Measurements from ENCODE around the gene ZSCAN31. TPM values are rescaled to one million over a fixed set of nuclear protein-coding genes. Genes with fewer than 3 reads are reported as not detected.

The ZSCAN31 gene
- polyA plus RNA-seq, 4 donors: 1.3 to 5.1 (median 4.0) TPM

DNA sequence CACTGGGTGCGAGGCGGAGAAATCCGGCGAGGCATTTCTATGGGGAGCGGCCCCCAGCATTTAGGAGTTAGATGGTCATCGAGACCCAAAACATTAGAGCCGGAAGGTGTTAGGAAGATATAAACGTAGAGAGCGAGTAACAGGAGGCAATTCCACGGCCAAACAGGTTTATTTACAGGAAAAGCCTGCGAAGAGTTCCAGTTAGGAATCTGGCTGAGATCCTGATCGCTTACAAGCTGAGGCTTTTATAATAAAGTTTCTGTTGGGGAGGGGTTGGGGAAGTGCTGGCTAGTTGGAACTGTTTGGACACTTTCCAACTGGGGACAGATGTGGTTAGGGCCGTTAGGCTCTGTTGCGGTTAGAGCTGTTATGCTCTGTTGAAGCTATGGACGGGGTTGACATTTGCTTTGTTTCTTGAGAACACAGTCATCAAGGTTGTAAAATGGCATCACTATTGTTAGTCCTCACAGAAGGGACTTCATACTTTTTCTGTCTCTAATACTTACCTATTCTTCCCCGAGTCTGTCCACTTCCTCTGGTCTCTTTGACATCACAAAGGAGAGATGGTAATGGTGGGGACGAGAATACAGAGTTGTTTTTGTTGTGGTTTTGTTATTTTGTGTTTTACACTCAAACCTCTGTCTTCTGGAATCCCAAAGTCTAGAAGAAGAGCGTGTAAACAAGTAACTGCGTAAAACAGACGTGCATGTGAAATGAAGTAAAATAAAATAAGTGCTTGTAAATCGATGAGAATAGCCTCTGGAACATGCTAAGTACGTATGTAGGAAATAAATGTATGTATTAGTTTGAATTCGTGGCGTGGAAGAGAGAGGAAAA lies 554 bp upstream of the ZSCAN31 start:
- WGBS, 3 donors: 9 to 15% (median 13%) methylated on average over 24 of the region's 24 CpGs
- FAIRE-seq: no peak

DNA sequence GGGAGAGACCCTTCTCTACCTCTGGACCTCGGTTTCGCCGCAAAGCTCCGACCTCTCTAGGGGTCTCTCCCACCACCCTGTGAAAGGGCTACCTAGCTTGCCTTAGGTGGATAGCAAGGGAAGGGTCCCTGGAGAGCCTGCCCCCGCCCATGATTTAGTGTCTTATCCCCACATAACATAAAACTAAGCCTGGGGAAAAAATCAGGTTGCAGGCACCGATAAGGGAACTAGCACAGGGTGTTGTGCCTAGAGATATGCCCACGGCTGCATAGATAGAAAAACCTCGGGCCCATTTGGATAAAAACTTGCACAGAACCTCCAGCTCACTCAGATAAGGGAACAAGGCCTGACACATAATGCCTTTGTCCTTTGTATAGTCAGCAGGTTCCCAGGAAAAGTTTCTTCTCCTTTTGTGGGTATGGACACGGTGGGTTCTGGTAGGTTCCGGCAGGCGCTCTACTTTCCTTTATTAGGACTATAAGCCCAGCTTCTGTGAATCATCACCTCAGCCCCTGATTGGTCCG lies 846 bp downstream of the ZSCAN31 start:
- H3K36me3 ChIP-seq (ENCODE audit: control insufficient read depth in 3 of 3, insufficient read depth in 2 of 3, low read depth in 1 of 3, low read length in 3 of 3): no peaks in the 10 kb centered on the region
- H3K27ac ChIP-seq (ENCODE audit: low read depth in 1 of 3, low read length in 2 of 3): peak overlapping the region; percentile 86 to 99 (median 99)
- 31 to 36% (median 31%) methylated on average over 12 of the region's 12 CpGs for WGBS, 3 donors
- FAIRE-seq: no peak
- H3K27me3 ChIP-seq (ENCODE audit: control insufficient read depth in 3 of 3, insufficient read depth in 3 of 3, low read length in 3 of 3): no peaks in the 10 kb centered on the region
- no peak for DNase-seq
- no peaks in the 10 kb centered on the region for H3K9me3 ChIP-seq (ENCODE audit: control insufficient read depth in 2 of 2, insufficient read depth in 1 of 2, low read depth in 1 of 2, low read length in 1 of 2)
- peaks cover 0 to 16% (median 5%) of the 10 kb centered on the region in 3 donors for H3K4me1 ChIP-seq (ENCODE audit: control insufficient read depth in 3 of 3, insufficient read depth in 2 of 3, low read depth in 1 of 3, low read length in 2 of 3)
- H3K4me3 ChIP-seq (ENCODE audit: low read depth in 1 of 3, low read length in 3 of 3): peak overlapping the region in 2 of 3 donors; percentile 59 to 90

More for the DNA sequence above, 554 bp upstream of the ZSCAN31 start:
- Histone ChIP-seq H3K27me3 (ENCODE audit: control insufficient read depth in 3 of 3, insufficient read depth in 3 of 3, low read length in 3 of 3) (no peaks in the 10 kb centered on the region), H3K27ac (ENCODE audit: low read depth in 1 of 3, low read length in 2 of 3) (peak overlapping the region; percentile 86 to 99 (median 99)), H3K36me3 (ENCODE audit: control insufficient read depth in 3 of 3, insufficient read depth in 2 of 3, low read depth in 1 of 3, low read length in 3 of 3) (no peaks in the 10 kb centered on the region), H3K9me3 (ENCODE audit: control insufficient read depth in 2 of 2, insufficient read depth in 1 of 2, low read depth in 1 of 2, low read length in 1 of 2) (no peaks in the 10 kb centered on the region), H3K4me3 (ENCODE audit: low read depth in 1 of 3, low read length in 3 of 3) (peak overlapping the region; percentile 54 to 90 (median 59)), H3K4me1 (ENCODE audit: control insufficient read depth in 3 of 3, insufficient read depth in 2 of 3, low read depth in 1 of 3, low read length in 2 of 3) (peaks cover 0 to 16% (median 5%) of the 10 kb centered on the region in 3 donors)
- DNase-seq: peak; percentile 42 to 79

- H3K27ac ChIP-seq (ENCODE audit: low read depth in 1 of 3, low read length in 2 of 3): peak overlapping the region in 2 of 3 donors; percentile 99
- peaks cover 0 to under 1% of the 10 kb centered on the region in 2 donors for H3K9me3 ChIP-seq (ENCODE audit: control insufficient read depth in 2 of 2, insufficient read depth in 1 of 2, low read depth in 1 of 2, low read length in 1 of 2)
- no peaks in the 10 kb centered on the region for H3K27me3 ChIP-seq (ENCODE audit: control insufficient read depth in 3 of 3, insufficient read depth in 3 of 3, low read length in 3 of 3)
- WGBS, 3 donors: 83 to 93% (median 90%) methylated on average over 7 of the region's 7 CpGs
- DNase-seq: no peak
- no peak for FAIRE-seq
- H3K36me3 ChIP-seq (ENCODE audit: control insufficient read depth in 3 of 3, insufficient read depth in 2 of 3, low read depth in 1 of 3, low read length in 3 of 3): no peaks in the 10 kb centered on the region
- peaks cover 0 to 16% (median 5%) of the 10 kb centered on the region in 3 donors for H3K4me1 ChIP-seq (ENCODE audit: control insufficient read depth in 3 of 3, insufficient read depth in 2 of 3, low read depth in 1 of 3, low read length in 2 of 3)
- H3K4me3 ChIP-seq (ENCODE audit: low read depth in 1 of 3, low read length in 3 of 3): no peak overlapping the region
Measured at GRCh38 chr6:28334286-28335039, 1.5 kb downstream of the ZSCAN31 start.

GRCh38 chr6:28333599-28334018 lies 2.3 kb downstream of the ZSCAN31 start:
- no peaks in the 10 kb centered on the region for H3K27me3 ChIP-seq (ENCODE audit: control insufficient read depth in 3 of 3, insufficient read depth in 3 of 3, low read length in 3 of 3)
- 88 to 100% (median 100%) methylated on average over 1 of the region's 1 CpG for WGBS, 3 donors
- no peak overlapping the region for H3K4me3 ChIP-seq (ENCODE audit: low read depth in 1 of 3, low read length in 3 of 3)
- H3K9me3 ChIP-seq (ENCODE audit: control insufficient read depth in 2 of 2, insufficient read depth in 1 of 2, low read depth in 1 of 2, low read length in 1 of 2): peaks cover 0 to 8% of the 10 kb centered on the region in 2 donors
- H3K36me3 ChIP-seq (ENCODE audit: control insufficient read depth in 3 of 3, insufficient read depth in 2 of 3, low read depth in 1 of 3, low read length in 3 of 3): peaks cover 0 to 6% (median 0%) of the 10 kb centered on the region in 3 donors
- no peak overlapping the region for H3K27ac ChIP-seq (ENCODE audit: low read depth in 1 of 3, low read length in 2 of 3)
- DNase-seq: no peak
- H3K4me1 ChIP-seq (ENCODE audit: control insufficient read depth in 3 of 3, insufficient read depth in 2 of 3, low read depth in 1 of 3, low read length in 2 of 3): peaks cover 0 to 16% (median 5%) of the 10 kb centered on the region in 3 donors
- no peak for FAIRE-seq

GRCh38 chr6:28333047-28333446 lies 2.9 kb downstream of the ZSCAN31 start:
- peaks cover 0 to 16% (median 5%) of the 10 kb centered on the region in 3 donors for H3K4me1 ChIP-seq (ENCODE audit: control insufficient read depth in 3 of 3, insufficient read depth in 2 of 3, low read depth in 1 of 3, low read length in 2 of 3)
- H3K9me3 ChIP-seq (ENCODE audit: control insufficient read depth in 2 of 2, insufficient read depth in 1 of 2, low read depth in 1 of 2, low read length in 1 of 2): peaks cover 0 to 8% of the 10 kb centered on the region in 2 donors
- H3K4me3 ChIP-seq (ENCODE audit: low read depth in 1 of 3, low read length in 3 of 3): no peak overlapping the region
- no peak overlapping the region for H3K27ac ChIP-seq (ENCODE audit: low read depth in 1 of 3, low read length in 2 of 3)
- peaks cover 0 to 6% (median 0%) of the 10 kb centered on the region in 3 donors for H3K36me3 ChIP-seq (ENCODE audit: control insufficient read depth in 3 of 3, insufficient read depth in 2 of 3, low read depth in 1 of 3, low read length in 3 of 3)
- H3K27me3 ChIP-seq (ENCODE audit: control insufficient read depth in 3 of 3, insufficient read depth in 3 of 3, low read length in 3 of 3): no peaks in the 10 kb centered on the region
- 97 to 98% (median 97%) methylated on average over 2 of the region's 2 CpGs for WGBS, 3 donors
- FAIRE-seq (no peak), DNase-seq (no peak)

- WGBS, 3 donors: 36 to 54% (median 37%) methylated on average over 1 of the region's 1 CpG
- H3K9me3 ChIP-seq (ENCODE audit: control insufficient read depth in 2 of 2, insufficient read depth in 1 of 2, low read depth in 1 of 2, low read length in 1 of 2): peaks cover 0 to 29% of the 10 kb centered on the region in 2 donors
- peaks cover 0 to 3% (median 0%) of the 10 kb centered on the region in 3 donors for H3K4me1 ChIP-seq (ENCODE audit: control insufficient read depth in 3 of 3, insufficient read depth in 2 of 3, low read depth in 1 of 3, low read length in 2 of 3)
- no peaks in the 10 kb centered on the region for H3K27me3 ChIP-seq (ENCODE audit: control insufficient read depth in 3 of 3, insufficient read depth in 3 of 3, low read length in 3 of 3)
- no peak for DNase-seq
- peaks cover 3 to 15% (median 11%) of the 10 kb centered on the region in 3 donors for H3K36me3 ChIP-seq (ENCODE audit: control insufficient read depth in 3 of 3, insufficient read depth in 2 of 3, low read depth in 1 of 3, low read length in 3 of 3)
- H3K4me3 ChIP-seq (ENCODE audit: low read depth in 1 of 3, low read length in 3 of 3): no peak overlapping the region
- FAIRE-seq: no peak
- no peak overlapping the region for H3K27ac ChIP-seq (ENCODE audit: low read depth in 1 of 3, low read length in 2 of 3)
Measured at GRCh38 chr6:28330041-28330440, 5.9 kb downstream of the ZSCAN31 start.

DNA sequence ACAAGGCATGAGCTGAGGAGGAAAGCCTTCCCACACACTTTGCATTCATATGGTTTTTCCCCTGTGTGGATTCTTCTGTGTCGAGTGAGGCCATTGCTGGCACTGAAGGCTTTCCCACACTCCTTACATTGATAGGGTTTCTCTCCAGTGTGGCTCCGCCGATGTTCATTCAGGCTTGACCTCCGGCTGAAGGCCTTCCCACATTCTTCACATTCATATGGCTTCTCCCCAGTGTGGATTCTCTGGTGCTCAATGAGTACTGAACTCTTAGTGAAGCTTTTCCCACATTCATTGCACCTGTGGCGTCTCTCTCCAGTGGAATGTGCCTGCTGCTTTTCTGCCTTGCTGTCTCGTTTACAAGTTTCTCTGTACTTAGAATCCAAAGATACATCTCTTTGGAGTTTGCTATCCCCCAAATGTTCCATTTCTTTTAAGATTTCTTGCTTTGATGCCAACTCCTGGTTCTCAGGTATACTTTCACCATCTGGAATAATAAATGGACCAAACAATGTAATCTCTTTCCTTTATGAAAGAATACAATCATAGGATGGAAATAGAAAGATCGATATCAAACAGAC lies 9.5 kb downstream of the ZSCAN31 start:
- 93 to 97% (median 97%) methylated on average over 7 of the region's 7 CpGs for WGBS, 3 donors
- H3K4me3 ChIP-seq (ENCODE audit: low read depth in 1 of 3, low read length in 3 of 3): no peak overlapping the region
- DNase-seq: no peak
- H3K4me1 ChIP-seq (ENCODE audit: control insufficient read depth in 3 of 3, insufficient read depth in 2 of 3, low read depth in 1 of 3, low read length in 2 of 3): no peaks in the 10 kb centered on the region
- FAIRE-seq: no peak
- peaks cover 0 to 35% of the 10 kb centered on the region in 2 donors for H3K9me3 ChIP-seq (ENCODE audit: control insufficient read depth in 2 of 2, insufficient read depth in 1 of 2, low read depth in 1 of 2, low read length in 1 of 2)
- H3K27ac ChIP-seq (ENCODE audit: low read depth in 1 of 3, low read length in 2 of 3): no peak overlapping the region
- H3K27me3 ChIP-seq (ENCODE audit: control insufficient read depth in 3 of 3, insufficient read depth in 3 of 3, low read length in 3 of 3): no peaks in the 10 kb centered on the region
- H3K36me3 ChIP-seq (ENCODE audit: control insufficient read depth in 3 of 3, insufficient read depth in 2 of 3, low read depth in 1 of 3, low read length in 3 of 3): peaks cover 3 to 17% (median 11%) of the 10 kb centered on the region in 3 donors

Data from small intestine (tissue), 7 donors.